Subcutaneous adipose tissue (tissue), 4 donors: ENCODE measurements around the gene RAET1E. TPM values are rescaled to one million over a fixed set of nuclear protein-coding genes. Genes with fewer than 3 reads are reported as not detected.

Source experiments
- CTCF ChIP-seq: fragments of 450-650 bp; IDR thresholded peaks from one replicate; pipeline ENCODE4 v1.5.1; 2016; ENCODE audit warnings: low read depth, mild to moderate bottlenecking, control low read depth, antibody characterized with exemption, moderate library complexity
- total RNA-seq, 4 donors: library from RNA; depleted of rRNA; stranded (reverse); fragments of >200 nt; gene quantifications; one replicate each; pipeline ENCODE4 v1.1.0, GENCODE V29; 2016

The RAET1E gene
- total RNA-seq, 4 donors from 2014 or later: 0.94 TPM; not detected in 3

- no peak for TF ChIP-seq CTCF
Observed at GRCh38 chr6:149855040-149855654, 42.8 kb downstream of the RAET1E start.

- no peak for TF ChIP-seq CTCF
Observed at GRCh38 chr6:149854532-149854931, 43.4 kb downstream of the RAET1E start.

GRCh38 chr6:149852881-149853280 is 45.0 kb downstream of the RAET1E start:
- no peak for TF ChIP-seq CTCF

GRCh38 chr6:149852180-149852579 is 45.7 kb downstream of the RAET1E start:
- TF ChIP-seq CTCF: no peak

- no peak for TF ChIP-seq CTCF
Observed at GRCh38 chr6:149851461-149852110, 46.3 kb downstream of the RAET1E start.

Other genes starting within 250 kb of the RAET1E start
- 10 to 100 TPM; 15.3 to 25.4 (median 18.9) TPM for gene KATNA1, start 249.4 kb downstream of the RAET1E start, total RNA-seq
- 10 to 100 TPM; 21.4 to 39.6 (median 23.1) TPM for gene LATS1, start 180.0 kb downstream of the RAET1E start, total RNA-seq
- gene NUP43, start 151.6 kb downstream of the RAET1E start, total RNA-seq: 10 to 100 TPM; 13.4 to 37.7 (median 27.9) TPM
- 100 to 1,000 TPM in 2 of 4 donors, 10 to 100 TPM in 2; 76.1 to 128 (median 101) TPM for gene PCMT1, start 148.4 kb downstream of the RAET1E start, total RNA-seq
- gene LRP11, start 33.8 kb downstream of the RAET1E start, total RNA-seq: 10 to 100 TPM; 18.7 to 55.4 (median 33.8) TPM
- gene RAET1G, start 25.0 kb upstream of the RAET1E start, total RNA-seq: under 1 TPM in 1 of 4 donors, not detected in 3; 0.82 TPM
- gene ULBP2, start 43.9 kb upstream of the RAET1E start, total RNA-seq: 1 to 10 TPM in 1 of 4 donors, under 1 TPM in 3; 0.34 to 4.1 (median 0.60) TPM
- gene ULBP1, start 65.8 kb upstream of the RAET1E start, total RNA-seq: under 1 TPM in 1 of 4 donors, not detected in 3; 0.34 TPM
- gene RAET1L, start 127.4 kb upstream of the RAET1E start, total RNA-seq: not detected
- gene ULBP3, start 171.0 kb upstream of the RAET1E start, total RNA-seq: 1 to 10 TPM in 3 of 4 donors, not detected in 1; 1.7 to 8.1 (median 6.4) TPM
- under 1 TPM in 1 of 4 donors, not detected in 3; 0.34 TPM for gene PPP1R14C, start 244.9 kb upstream of the RAET1E start, total RNA-seq